ENCODE data around the gene LRMDA.

DNA sequence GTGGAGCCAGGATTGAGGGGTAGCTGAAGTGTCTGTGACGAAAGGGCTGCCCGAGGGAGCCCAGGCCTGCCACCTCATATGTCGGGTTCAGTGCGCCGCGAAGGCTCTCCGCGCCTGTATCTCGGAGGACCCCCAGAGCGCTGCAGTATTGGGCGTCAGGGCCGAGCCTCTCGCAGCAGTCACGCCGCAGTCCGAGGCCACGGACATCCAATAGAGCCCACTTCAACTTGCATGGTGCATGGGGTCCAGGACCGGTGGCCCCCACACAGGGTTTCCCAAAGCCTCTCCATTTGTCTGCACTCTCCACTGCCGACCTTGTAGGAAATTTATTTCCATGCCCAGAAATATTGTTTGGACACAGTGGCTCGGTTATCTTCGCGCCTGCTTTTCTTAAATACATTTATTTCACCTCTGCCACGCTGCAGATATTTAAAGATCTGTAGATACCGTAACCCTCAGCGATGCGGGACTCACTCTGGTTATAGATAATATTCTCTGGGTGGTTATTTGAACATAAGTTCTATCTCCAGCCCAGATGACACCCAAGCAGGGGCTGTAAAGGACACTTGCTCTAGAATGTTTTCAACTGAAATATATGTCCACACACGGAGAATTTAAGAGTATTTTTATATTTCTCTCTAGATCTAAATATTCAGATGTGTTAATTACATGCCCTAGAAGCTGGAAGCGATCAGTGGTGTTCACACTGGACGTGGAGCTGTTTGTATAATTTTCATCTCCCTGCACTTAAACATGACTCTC lies 24.8 kb upstream of the LRMDA start:
- TF ChIP-seq, protein P1, sequence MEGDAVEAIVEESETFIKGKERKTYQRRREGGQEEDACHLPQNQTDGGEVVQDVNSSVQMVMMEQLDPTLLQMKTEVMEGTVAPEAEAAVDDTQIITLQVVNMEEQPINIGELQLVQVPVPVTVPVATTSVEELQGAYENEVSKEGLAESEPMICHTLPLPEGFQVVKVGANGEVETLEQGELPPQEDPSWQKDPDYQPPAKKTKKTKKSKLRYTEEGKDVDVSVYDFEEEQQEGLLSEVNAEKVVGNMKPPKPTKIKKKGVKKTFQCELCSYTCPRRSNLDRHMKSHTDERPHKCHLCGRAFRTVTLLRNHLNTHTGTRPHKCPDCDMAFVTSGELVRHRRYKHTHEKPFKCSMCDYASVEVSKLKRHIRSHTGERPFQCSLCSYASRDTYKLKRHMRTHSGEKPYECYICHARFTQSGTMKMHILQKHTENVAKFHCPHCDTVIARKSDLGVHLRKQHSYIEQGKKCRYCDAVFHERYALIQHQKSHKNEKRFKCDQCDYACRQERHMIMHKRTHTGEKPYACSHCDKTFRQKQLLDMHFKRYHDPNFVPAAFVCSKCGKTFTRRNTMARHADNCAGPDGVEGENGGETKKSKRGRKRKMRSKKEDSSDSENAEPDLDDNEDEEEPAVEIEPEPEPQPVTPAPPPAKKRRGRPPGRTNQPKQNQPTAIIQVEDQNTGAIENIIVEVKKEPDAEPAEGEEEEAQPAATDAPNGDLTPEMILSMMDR (IDR thresholded peaks at IDR 0.05): no peak
- no peak for TF ChIP-seq POLR2A (IDR thresholded peaks at IDR 0.05)
